ENCODE results near the gene PRDX6.
"Not testable (repeated sequence)": the region's sequence is repeated elsewhere in the genome, so short reads cannot be mapped to it uniquely, and the experiment has no call there.

PRDX6 gene

GRCh38 chr1:173477286-173478093, at the start of gene PRDX6:
Gene PRDX6 (plus strand): TSS chr1:173477335. CDS start chr1:173477398, 63 bp downstream.
- DNase-seq: no peak

GRCh38 chr1:173429471-173430402, 47.4 kb upstream of the PRDX6 start:
- peak; percentile 67 for DNase-seq

GRCh38 chr1:173430677-173431303, 46.3 kb upstream of the PRDX6 start:
- DNase-seq: no peak

GRCh38 chr1:173431304-173432045, 45.7 kb upstream of the PRDX6 start:
- peak; percentile 87 for DNase-seq

GRCh38 chr1:173432331-173432730, 44.8 kb upstream of the PRDX6 start:
- DNase-seq: no peak

GRCh38 chr1:173433751-173434326, 43.3 kb upstream of the PRDX6 start:
- DNase-seq: no peak

- no peak for DNase-seq
Measured at GRCh38 chr1:173436841-173437428, 40.2 kb upstream of the PRDX6 start.

GRCh38 chr1:173438675-173439074, 38.5 kb upstream of the PRDX6 start:
- no peak for DNase-seq

GRCh38 chr1:173440430-173440829, 36.7 kb upstream of the PRDX6 start:
- no peak for DNase-seq

- DNase-seq: peak; percentile 16
Measured at GRCh38 chr1:173444757-173445156, 32.4 kb upstream of the PRDX6 start.

- no peak for DNase-seq
Measured at GRCh38 chr1:173445164-173445563, 32.0 kb upstream of the PRDX6 start.

- DNase-seq: no peak
Measured at GRCh38 chr1:173445656-173446055, 31.5 kb upstream of the PRDX6 start.

GRCh38 chr1:173447224-173447623, 29.9 kb upstream of the PRDX6 start:
- no peak for DNase-seq

- DNase-seq: no peak
Measured at GRCh38 chr1:173448945-173449344, 28.2 kb upstream of the PRDX6 start.

GRCh38 chr1:173451981-173452380, 25.2 kb upstream of the PRDX6 start:
- no peak for DNase-seq

- DNase-seq: no peak
Measured at GRCh38 chr1:173453982-173454381, 23.2 kb upstream of the PRDX6 start.

GRCh38 chr1:173454966-173455524, 22.1 kb upstream of the PRDX6 start:
- no peak for DNase-seq

- no peak for DNase-seq
Measured at GRCh38 chr1:173459885-173460284, 17.2 kb upstream of the PRDX6 start.

- DNase-seq: not testable (repeated sequence)
Measured at GRCh38 chr1:173462666-173463065, 14.5 kb upstream of the PRDX6 start.

GRCh38 chr1:173464185-173464584, 12.9 kb upstream of the PRDX6 start:
- DNase-seq: not testable (repeated sequence)

- no peak for DNase-seq
Measured at GRCh38 chr1:173467426-173467825, 9.7 kb upstream of the PRDX6 start.

Data from CD4-positive, alpha-beta T cell treated with Interleukin-12 subunit alpha and Interleukin-12 subunit beta, for 1 hour (primary cell).